H9 (cell line): ENCODE measurements around the gene SULT1C3. TPM values are rescaled to one million over a fixed set of nuclear protein-coding genes. Genes with fewer than 3 reads are reported as not detected.

Source experiments
- DNase-seq: peaks from one replicate; pipeline ENCODE4 v3.0.0-alpha.2; 2017
- H2AFZ ChIP-seq: one replicate; pipeline ENCODE4 v1.6.1; 2013; ENCODE audit warnings: mild to moderate bottlenecking, low read length, control low read depth, moderate library complexity
- H2AK5ac ChIP-seq: 2 replicates; pipeline ENCODE4 v1.6.1; 2013; ENCODE audit warnings: low read length, control low read depth, mixed read lengths; ENCODE audit not compliant: insufficient read length
- H2BK120ac ChIP-seq: one replicate; pipeline ENCODE4 v1.6.1; 2013; ENCODE audit warnings: low read depth, mild to moderate bottlenecking, low read length, control low read depth, inconsistent platforms; ENCODE audit not compliant: poor library complexity, severe bottlenecking
- H2BK12ac ChIP-seq: 2 replicates; pipeline ENCODE4 v1.6.1; 2013; ENCODE audit warnings: low read length, control low read depth, mixed read lengths, low read depth; ENCODE audit not compliant: insufficient read length
- H2BK15ac ChIP-seq: 2 replicates; pipeline ENCODE4 v1.6.1; 2013; ENCODE audit warnings: low read depth, low read length, control low read depth
- H2BK20ac ChIP-seq: one replicate; pipeline ENCODE4 v1.6.1; 2013; ENCODE audit warnings: low read depth, mild to moderate bottlenecking, low read length, control low read depth, inconsistent platforms; ENCODE audit not compliant: poor library complexity, severe bottlenecking
- H2BK5ac ChIP-seq: 2 replicates; pipeline ENCODE4 v1.6.1; 2013; ENCODE audit warnings: low read length, control low read depth, mixed read lengths; ENCODE audit not compliant: insufficient read length
- H3K14ac ChIP-seq: 2 replicates; pipeline ENCODE4 v1.6.1; 2013; ENCODE audit warnings: low read length, control low read depth; ENCODE audit not compliant: insufficient read depth
- H3K18ac ChIP-seq: 2 replicates; pipeline ENCODE4 v1.6.1; 2013; ENCODE audit warnings: low read depth, mild to moderate bottlenecking, mixed read lengths, low read length, control low read depth; ENCODE audit not compliant: insufficient read length
- H3K23ac ChIP-seq: 2 replicates; pipeline ENCODE4 v1.6.1; 2013; ENCODE audit warnings: low read length, control low read depth, mixed read lengths, low read depth; ENCODE audit not compliant: insufficient read length
- H3K23me2 ChIP-seq: 2 replicates; pipeline ENCODE4 v1.6.1; 2013; ENCODE audit warnings: low read depth, mild to moderate bottlenecking, mixed read lengths, low read length, control low read depth; ENCODE audit not compliant: insufficient read length, poor library complexity, severe bottlenecking
- H3K27ac ChIP-seq: 2 replicates; pipeline ENCODE4 v1.5.1; 2013; ENCODE audit warnings: low read length, control low read depth, mixed read lengths, low read depth; ENCODE audit not compliant: insufficient read length
- H3K27me3 ChIP-seq: 2 replicates; pipeline ENCODE4 v1.6.1; 2013; ENCODE audit warnings: low read length, control low read depth, inconsistent platforms; ENCODE audit not compliant: insufficient read depth
- H3K4ac ChIP-seq: 2 replicates; pipeline ENCODE4 v1.6.1; 2013; ENCODE audit warnings: low read depth, mild to moderate bottlenecking, control low read depth, inconsistent platforms, low read length, moderate library complexity
- H3K4me1 ChIP-seq: 2 replicates; pipeline ENCODE4 v1.6.1; 2013; ENCODE audit warnings: low read length, control low read depth, inconsistent platforms; ENCODE audit not compliant: insufficient read depth
- H3K4me2 ChIP-seq: 2 replicates; pipeline ENCODE4 v1.6.1; 2013; ENCODE audit warnings: low read length, control low read depth, mixed read lengths; ENCODE audit not compliant: insufficient read length, insufficient read depth
- H3K56ac ChIP-seq: 2 replicates; pipeline ENCODE4 v1.6.1; 2013; ENCODE audit warnings: low read depth, mild to moderate bottlenecking, mixed read lengths, low read length, control low read depth; ENCODE audit not compliant: insufficient read length
- H3K79me1 ChIP-seq: 2 replicates; pipeline ENCODE4 v1.6.1; 2013; ENCODE audit warnings: low read depth, mild to moderate bottlenecking, moderate library complexity, low read length, control low read depth, inconsistent platforms; ENCODE audit not compliant: insufficient read depth, poor library complexity, severe bottlenecking
- H3K79me2 ChIP-seq: 2 replicates; pipeline ENCODE4 v1.6.1; 2013; ENCODE audit warnings: low read length, control low read depth, inconsistent platforms; ENCODE audit not compliant: insufficient read depth
- H3K9ac ChIP-seq: 2 replicates; pipeline ENCODE4 v1.6.1; 2013; ENCODE audit warnings: low read length, control low read depth, mixed read lengths; ENCODE audit not compliant: insufficient read length; ENCODE audit errors: extremely low read depth
- H3K9me3 ChIP-seq: one replicate; pipeline ENCODE4 v1.6.1; 2013; ENCODE audit warnings: low read depth, low read length, inconsistent platforms; ENCODE audit not compliant: control insufficient read depth
- H3T11ph ChIP-seq: one replicate; pipeline ENCODE4 v1.6.1; 2013; ENCODE audit warnings: mild to moderate bottlenecking, low read length, control low read depth, inconsistent platforms
- H4K20me1 ChIP-seq: one replicate; pipeline ENCODE4 v1.6.1; 2013; ENCODE audit not compliant: control insufficient read depth, insufficient read length, insufficient read depth
- H4K5ac ChIP-seq: 2 replicates; pipeline ENCODE4 v1.6.1; 2013; ENCODE audit warnings: low read depth, mild to moderate bottlenecking, mixed read lengths, low read length, control low read depth; ENCODE audit not compliant: insufficient read length
- H4K8ac ChIP-seq: replicated peaks from 2 replicates; pipeline ENCODE4 v1.6.1; 2013; ENCODE audit warnings: low read length, control low read depth, mixed read lengths, low read depth; ENCODE audit not compliant: insufficient read length
- H4K91ac ChIP-seq: 2 replicates; pipeline ENCODE4 v1.6.1; 2013; ENCODE audit warnings: low read depth, mild to moderate bottlenecking, moderate library complexity, mixed read lengths, low read length, control low read depth; ENCODE audit not compliant: insufficient read length
- H3K27ac Mint-ChIP-seq, 3 experiments: 2 replicates in 2 of 3; 3 replicates in 1 of 3; pipeline ENCODE4 v1.8.0; 2020 to 2021; ENCODE audit warnings: mixed read lengths in 3 of 3, mild to moderate bottlenecking in 1 of 3, moderate library complexity in 1 of 3
- H3K27me3 Mint-ChIP-seq: 2 replicates; pipeline ENCODE4 v1.8.0; 2021; ENCODE audit warnings: low read depth, mild to moderate bottlenecking, moderate library complexity, mixed read lengths
- H3K36me3 Mint-ChIP-seq, 3 experiments: 2 replicates in 2 of 3; 3 replicates in 1 of 3; pipeline ENCODE4 v1.8.0; 2020 to 2021; ENCODE audit warnings: low read depth in 3 of 3, mixed read lengths in 3 of 3; ENCODE audit not compliant: insufficient read depth in 1 of 3
- H3K4me1 Mint-ChIP-seq, 2 experiments: 2 replicates each; pipeline ENCODE4 v1.8.0; 2020; ENCODE audit warnings: mixed read lengths in 2 of 2
- H3K4me3 Mint-ChIP-seq, 2 experiments: 2 replicates in 1 of 2; 3 replicates in 1 of 2; pipeline ENCODE4 v1.8.0; 2020 to 2021; ENCODE audit warnings: mild to moderate bottlenecking in 2 of 2, mixed read lengths in 2 of 2, moderate library complexity in 1 of 2
- H3K9me3 Mint-ChIP-seq, 2 experiments: 2 replicates in 1 of 2; 3 replicates in 1 of 2; pipeline ENCODE4 v1.8.0; 2020; ENCODE audit warnings: mild to moderate bottlenecking in 2 of 2, mixed read lengths in 2 of 2, moderate library complexity in 1 of 2
- WGBS: extraction: QIAGEN DNeasy Blood & Tissue Kit; methylation state at CpG from one replicate; pipeline ENCODE4 v1.1.7; 2013; ENCODE audit warnings: missing lambda C conversion rate, low lambda C conversion rate, mixed read lengths; ENCODE audit not compliant: insufficient read length; ENCODE audit errors: extremely low coverage; 5-methylcytosine and 5-hydroxymethylcytosine counted together
- total RNA-seq: library from RNA; stranded (reverse); gene quantifications from 2 replicates; pipeline ENCODE4 v1.2.1, GENCODE V29; 2021
- TF ChIP-seq, protein P1 (sequence below): fragments of 200-600 bp; sonication (generic); conservative IDR thresholded peaks from 3 replicates; pipeline ENCODE4 v1.8.0; 2021; ENCODE audit warnings: antibody characterized with exemption, mild to moderate bottlenecking

SULT1C3 gene
- total RNA-seq, 1 experiment from 2014 or later, result not detected

DNA sequence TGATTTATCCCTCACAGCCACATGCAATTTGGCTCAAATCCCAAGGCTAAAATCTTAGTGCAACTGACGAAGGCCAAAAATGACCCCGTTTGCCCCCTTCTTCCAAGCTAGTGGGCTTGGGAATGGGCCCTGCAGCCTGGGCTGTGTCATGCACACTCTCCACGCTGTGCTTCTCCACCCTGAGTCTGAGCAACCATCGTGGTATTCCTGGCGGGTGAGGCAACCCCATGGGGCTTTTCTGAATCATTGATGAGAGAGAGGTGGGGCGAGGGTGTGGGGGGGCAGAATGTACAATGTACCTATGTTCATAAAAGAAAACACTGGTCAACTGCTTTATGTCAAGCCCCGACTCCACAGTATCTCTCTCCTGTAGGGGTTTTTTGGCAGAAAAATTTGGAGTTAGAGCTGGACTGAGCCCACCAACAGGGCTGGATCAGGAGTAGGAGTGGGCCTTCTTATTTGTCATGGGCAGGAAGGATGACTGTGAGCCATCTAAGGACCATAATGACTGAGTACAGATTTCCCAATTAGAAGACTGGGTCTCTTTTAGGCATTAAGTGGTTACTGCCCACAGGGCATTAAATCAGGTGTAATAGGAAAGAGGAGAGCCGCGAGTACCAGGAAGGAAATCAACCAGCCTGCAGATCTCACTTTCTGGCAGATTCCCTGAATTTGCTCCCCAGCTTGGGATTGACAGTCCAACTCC, 57.8 kb downstream of the SULT1C3 start:
- H3K79me2 ChIP-seq, result no peaks in the 10 kb centered on the region
- no peak overlapping the region for H2BK20ac ChIP-seq
- H3K23ac ChIP-seq, result no peak overlapping the region
- no peaks in the 10 kb centered on the region for H3K9me3 ChIP-seq
- H3K27me3 ChIP-seq, result no peaks in the 10 kb centered on the region
- no peak overlapping the region for H3K4ac ChIP-seq
- no peaks in the 10 kb centered on the region; a peak in 1 of 5 replicates for H3K9me3 Mint-ChIP-seq
- H3T11ph ChIP-seq, result no peak overlapping the region
- no peaks in the 10 kb centered on the region for H3K79me1 ChIP-seq
- whole genome bisulfite sequencing, result no CpG with 5 or more reads among the region's 9 CpGs
- H3K27me3 Mint-ChIP-seq, result 0 out of 2 replicates have a peak, but pooled peaks cover 1% of the 10 kb centered on the region
- H3K9ac ChIP-seq, result no peak overlapping the region
- H2BK12ac ChIP-seq, result no peak overlapping the region
- H2BK15ac ChIP-seq, result no peak overlapping the region
- H4K20me1 ChIP-seq, result no peaks in the 10 kb centered on the region
- H2AFZ ChIP-seq, result no peak overlapping the region
- no peaks in the 10 kb centered on the region for H3K4me1 Mint-ChIP-seq
- H3K18ac ChIP-seq, result no peak overlapping the region
- H4K91ac ChIP-seq, result no peak overlapping the region
- H4K8ac ChIP-seq, result no peak overlapping the region
- H3K27ac ChIP-seq, result no peak overlapping the region
- H3K56ac ChIP-seq, result no peak overlapping the region
- no peak overlapping the region for H2BK5ac ChIP-seq
- H4K5ac ChIP-seq, result no peak overlapping the region
- no peaks in the 10 kb centered on the region for H3K36me3 Mint-ChIP-seq
- H2BK120ac ChIP-seq, result no peak overlapping the region
- no peak overlapping the region for H3K27ac Mint-ChIP-seq
- no peaks in the 10 kb centered on the region for H3K4me1 ChIP-seq
- no peak overlapping the region for H3K14ac ChIP-seq
- no peak overlapping the region for H2AK5ac ChIP-seq
- H3K4me3 Mint-ChIP-seq, result no peak overlapping the region
- DNase-seq, result no peak
- TF ChIP-seq, protein P1, sequence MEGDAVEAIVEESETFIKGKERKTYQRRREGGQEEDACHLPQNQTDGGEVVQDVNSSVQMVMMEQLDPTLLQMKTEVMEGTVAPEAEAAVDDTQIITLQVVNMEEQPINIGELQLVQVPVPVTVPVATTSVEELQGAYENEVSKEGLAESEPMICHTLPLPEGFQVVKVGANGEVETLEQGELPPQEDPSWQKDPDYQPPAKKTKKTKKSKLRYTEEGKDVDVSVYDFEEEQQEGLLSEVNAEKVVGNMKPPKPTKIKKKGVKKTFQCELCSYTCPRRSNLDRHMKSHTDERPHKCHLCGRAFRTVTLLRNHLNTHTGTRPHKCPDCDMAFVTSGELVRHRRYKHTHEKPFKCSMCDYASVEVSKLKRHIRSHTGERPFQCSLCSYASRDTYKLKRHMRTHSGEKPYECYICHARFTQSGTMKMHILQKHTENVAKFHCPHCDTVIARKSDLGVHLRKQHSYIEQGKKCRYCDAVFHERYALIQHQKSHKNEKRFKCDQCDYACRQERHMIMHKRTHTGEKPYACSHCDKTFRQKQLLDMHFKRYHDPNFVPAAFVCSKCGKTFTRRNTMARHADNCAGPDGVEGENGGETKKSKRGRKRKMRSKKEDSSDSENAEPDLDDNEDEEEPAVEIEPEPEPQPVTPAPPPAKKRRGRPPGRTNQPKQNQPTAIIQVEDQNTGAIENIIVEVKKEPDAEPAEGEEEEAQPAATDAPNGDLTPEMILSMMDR, result no peak
- no peak overlapping the region for H3K4me2 ChIP-seq
- H3K23me2 ChIP-seq, result no peaks in the 10 kb centered on the region
